GM12878 (cell line): ENCODE results near the gene PDE6B. TPM values are rescaled to one million over a fixed set of nuclear protein-coding genes. Genes with fewer than 3 reads are reported as not detected.

Experiments
- BCL11A ChIP-seq: IDR thresholded peaks from 2 replicates; pipeline ENCODE4 v1.6.1; 2011; ENCODE audit warnings: low read depth, low read length
- CEBPZ ChIP-seq: fragments of 150-350 bp; IDR thresholded peaks from 2 replicates; pipeline ENCODE4 v1.6.1; 2016; ENCODE audit warnings: low read depth, low read length
- IKZF2 ChIP-seq, 2 experiments: fragments of 450-650 bp; IDR thresholded peaks; 2 replicates each; pipeline ENCODE4 v1.6.1; 2017; ENCODE audit warnings: mild to moderate bottlenecking in 2 of 2, moderate library complexity in 2 of 2
- KDM1A ChIP-seq: fragments of 200-600 bp; sonication (generic); IDR thresholded peaks from 2 replicates; pipeline ENCODE4 v1.6.1; 2016; ENCODE audit warnings: borderline replicate concordance
- MTA2 ChIP-seq: fragments of 450-650 bp; IDR thresholded peaks from 2 replicates; pipeline ENCODE4 v1.6.1; 2016; ENCODE audit warnings: low read depth, mild to moderate bottlenecking, moderate library complexity
- MYB ChIP-seq: fragments of 150-350 bp; IDR thresholded peaks from 2 replicates; pipeline ENCODE4 v1.6.1; 2014; ENCODE audit warnings: mild to moderate bottlenecking, low read depth, low read length, borderline replicate concordance
- NFYB ChIP-seq: IDR thresholded peaks from 2 replicates; pipeline ENCODE4 v1.6.1; 2011; ENCODE audit warnings: low read depth, mild to moderate bottlenecking, low read length, improper control_type of control experiment, moderate library complexity; ENCODE audit not compliant: insufficient read depth
- NR2C1 ChIP-seq: fragments of 450-650 bp; IDR thresholded peaks from 2 replicates; pipeline ENCODE4 v1.6.1; 2017; ENCODE audit warnings: antibody characterized with exemption, mild to moderate bottlenecking, moderate library complexity
- NR2F1 ChIP-seq: fragments of 450-650 bp; conservative IDR thresholded peaks from 2 replicates; pipeline ENCODE4 v1.6.1; 2017; ENCODE audit warnings: mild to moderate bottlenecking
- SMARCA5 ChIP-seq: fragments of 450-650 bp; IDR thresholded peaks from 2 replicates; pipeline ENCODE4 v1.6.1; 2017; ENCODE audit warnings: mild to moderate bottlenecking
- TBL1XR1 ChIP-seq: IDR thresholded peaks from 2 replicates; pipeline ENCODE4 v1.6.1; 2012; ENCODE audit warnings: low read depth, low read length, improper control_type of control experiment
- ZNF687 ChIP-seq: fragments of 450-650 bp; IDR thresholded peaks from 2 replicates; pipeline ENCODE4 v1.6.1; 2017; ENCODE audit warnings: mild to moderate bottlenecking, moderate library complexity
- polyA plus RNA-seq, 11 experiments: library from polyadenylated mRNA; depleted of rRNA in 4 of 11; unstranded in 6 of 11; stranded (reverse) in 5 of 11; fragments of >200 nt; fragmentation: Nextera tagmentation in 4 of 11; fragmentation: Illumina TruSeq in 1 of 11; extraction: Ambion mirVana in 4 of 11; extraction: Trizol in 1 of 11; gene quantifications; 1 replicate in 1 of 11; 2 replicates in 10 of 11; pipeline versions ENCODE4 v1.2.1 to v1.2.3, GENCODE V29; 2011 to 2016; ENCODE audit warnings: inconsistent platforms in 2 of 11, missing spikeins in 2 of 11, low read depth in 1 of 11
- total RNA-seq, 4 experiments: library from RNA; depleted of rRNA in 3 of 4; stranded (reverse); fragments of >200 nt in 3 of 4; fragmentation: Illumina TruSeq in 1 of 4; extraction: Trizol in 1 of 4; gene quantifications; 2 replicates each; pipeline versions ENCODE4 v1.2.1 to v1.2.3, GENCODE V29; 2013 to 2021
- TF ChIP-seq, protein P1 (sequence below): fragments of 450-650 bp; IDR thresholded peaks from 2 replicates; pipeline ENCODE4 v1.6.1; 2016; ENCODE audit warnings: mild to moderate bottlenecking, moderate library complexity, borderline replicate concordance
- TF ChIP-seq, protein P2 (sequence below): fragments of 450-650 bp; IDR thresholded peaks from 2 replicates; pipeline ENCODE4 v1.6.1; 2017; ENCODE audit warnings: borderline replicate concordance
- TF ChIP-seq, protein P3 (sequence below): IDR thresholded peaks from 2 replicates; pipeline ENCODE4 v1.6.1; 2012; ENCODE audit warnings: low read length, inconsistent platforms

Gene PDE6B
- total and polyA plus RNA-seq, 10 of the 15 experiments (the other 5 are each of a cell fraction or from before 2014, with no cell fraction given), result 2.6 to 6.4 (median 3.8) TPM

GRCh38 chr4:605702-606425 lies 19.5 kb upstream of the PDE6B start (continued):
- TF ChIP-seq ZNF687 (no peak), TBL1XR1 (no peak), CEBPZ (no peak), NR2F1 (peak; percentile 33), NFYB (no peak), NR2C1 (no peak), BCL11A (no peak), MYB (no peak), IKZF2 (IDR thresholded peaks at IDR 0.05) (peak in 1 of 2 experiments; percentile 43; a peak in 2 of 4 replicates), MTA2 (peak; percentile 34; the same call in 1 of the 2 replicates), KDM1A (no peak), SMARCA5 (no peak)
- TF ChIP-seq, protein P1, sequence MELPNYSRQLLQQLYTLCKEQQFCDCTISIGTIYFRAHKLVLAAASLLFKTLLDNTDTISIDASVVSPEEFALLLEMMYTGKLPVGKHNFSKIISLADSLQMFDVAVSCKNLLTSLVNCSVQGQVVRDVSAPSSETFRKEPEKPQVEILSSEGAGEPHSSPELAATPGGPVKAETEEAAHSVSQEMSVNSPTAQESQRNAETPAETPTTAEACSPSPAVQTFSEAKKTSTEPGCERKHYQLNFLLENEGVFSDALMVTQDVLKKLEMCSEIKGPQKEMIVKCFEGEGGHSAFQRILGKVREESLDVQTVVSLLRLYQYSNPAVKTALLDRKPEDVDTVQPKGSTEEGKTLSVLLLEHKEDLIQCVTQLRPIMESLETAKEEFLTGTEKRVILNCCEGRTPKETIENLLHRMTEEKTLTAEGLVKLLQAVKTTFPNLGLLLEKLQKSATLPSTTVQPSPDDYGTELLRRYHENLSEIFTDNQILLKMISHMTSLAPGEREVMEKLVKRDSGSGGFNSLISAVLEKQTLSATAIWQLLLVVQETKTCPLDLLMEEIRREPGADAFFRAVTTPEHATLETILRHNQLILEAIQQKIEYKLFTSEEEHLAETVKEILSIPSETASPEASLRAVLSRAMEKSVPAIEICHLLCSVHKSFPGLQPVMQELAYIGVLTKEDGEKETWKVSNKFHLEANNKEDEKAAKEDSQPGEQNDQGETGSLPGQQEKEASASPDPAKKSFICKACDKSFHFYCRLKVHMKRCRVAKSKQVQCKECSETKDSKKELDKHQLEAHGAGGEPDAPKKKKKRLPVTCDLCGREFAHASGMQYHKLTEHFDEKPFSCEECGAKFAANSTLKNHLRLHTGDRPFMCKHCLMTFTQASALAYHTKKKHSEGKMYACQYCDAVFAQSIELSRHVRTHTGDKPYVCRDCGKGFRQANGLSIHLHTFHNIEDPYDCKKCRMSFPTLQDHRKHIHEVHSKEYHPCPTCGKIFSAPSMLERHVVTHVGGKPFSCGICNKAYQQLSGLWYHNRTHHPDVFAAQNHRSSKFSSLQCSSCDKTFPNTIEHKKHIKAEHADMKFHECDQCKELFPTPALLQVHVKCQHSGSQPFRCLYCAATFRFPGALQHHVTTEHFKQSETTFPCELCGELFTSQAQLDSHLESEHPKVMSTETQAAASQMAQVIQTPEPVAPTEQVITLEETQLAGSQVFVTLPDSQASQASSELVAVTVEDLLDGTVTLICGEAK, result no peak
- TF ChIP-seq, protein P2, sequence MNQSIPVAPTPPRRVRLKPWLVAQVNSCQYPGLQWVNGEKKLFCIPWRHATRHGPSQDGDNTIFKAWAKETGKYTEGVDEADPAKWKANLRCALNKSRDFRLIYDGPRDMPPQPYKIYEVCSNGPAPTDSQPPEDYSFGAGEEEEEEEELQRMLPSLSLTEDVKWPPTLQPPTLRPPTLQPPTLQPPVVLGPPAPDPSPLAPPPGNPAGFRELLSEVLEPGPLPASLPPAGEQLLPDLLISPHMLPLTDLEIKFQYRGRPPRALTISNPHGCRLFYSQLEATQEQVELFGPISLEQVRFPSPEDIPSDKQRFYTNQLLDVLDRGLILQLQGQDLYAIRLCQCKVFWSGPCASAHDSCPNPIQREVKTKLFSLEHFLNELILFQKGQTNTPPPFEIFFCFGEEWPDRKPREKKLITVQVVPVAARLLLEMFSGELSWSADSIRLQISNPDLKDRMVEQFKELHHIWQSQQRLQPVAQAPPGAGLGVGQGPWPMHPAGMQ, result no peak
- TF ChIP-seq, protein P3, sequence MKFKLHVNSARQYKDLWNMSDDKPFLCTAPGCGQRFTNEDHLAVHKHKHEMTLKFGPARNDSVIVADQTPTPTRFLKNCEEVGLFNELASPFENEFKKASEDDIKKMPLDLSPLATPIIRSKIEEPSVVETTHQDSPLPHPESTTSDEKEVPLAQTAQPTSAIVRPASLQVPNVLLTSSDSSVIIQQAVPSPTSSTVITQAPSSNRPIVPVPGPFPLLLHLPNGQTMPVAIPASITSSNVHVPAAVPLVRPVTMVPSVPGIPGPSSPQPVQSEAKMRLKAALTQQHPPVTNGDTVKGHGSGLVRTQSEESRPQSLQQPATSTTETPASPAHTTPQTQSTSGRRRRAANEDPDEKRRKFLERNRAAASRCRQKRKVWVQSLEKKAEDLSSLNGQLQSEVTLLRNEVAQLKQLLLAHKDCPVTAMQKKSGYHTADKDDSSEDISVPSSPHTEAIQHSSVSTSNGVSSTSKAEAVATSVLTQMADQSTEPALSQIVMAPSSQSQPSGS, result no peak
